ENCODE results near the gene ADAM17. TPM values are rescaled to one million over a fixed set of nuclear protein-coding genes. Genes with fewer than 3 reads are reported as not detected.

Gene ADAM17
- total RNA-seq, result 40.6 TPM

DNA sequence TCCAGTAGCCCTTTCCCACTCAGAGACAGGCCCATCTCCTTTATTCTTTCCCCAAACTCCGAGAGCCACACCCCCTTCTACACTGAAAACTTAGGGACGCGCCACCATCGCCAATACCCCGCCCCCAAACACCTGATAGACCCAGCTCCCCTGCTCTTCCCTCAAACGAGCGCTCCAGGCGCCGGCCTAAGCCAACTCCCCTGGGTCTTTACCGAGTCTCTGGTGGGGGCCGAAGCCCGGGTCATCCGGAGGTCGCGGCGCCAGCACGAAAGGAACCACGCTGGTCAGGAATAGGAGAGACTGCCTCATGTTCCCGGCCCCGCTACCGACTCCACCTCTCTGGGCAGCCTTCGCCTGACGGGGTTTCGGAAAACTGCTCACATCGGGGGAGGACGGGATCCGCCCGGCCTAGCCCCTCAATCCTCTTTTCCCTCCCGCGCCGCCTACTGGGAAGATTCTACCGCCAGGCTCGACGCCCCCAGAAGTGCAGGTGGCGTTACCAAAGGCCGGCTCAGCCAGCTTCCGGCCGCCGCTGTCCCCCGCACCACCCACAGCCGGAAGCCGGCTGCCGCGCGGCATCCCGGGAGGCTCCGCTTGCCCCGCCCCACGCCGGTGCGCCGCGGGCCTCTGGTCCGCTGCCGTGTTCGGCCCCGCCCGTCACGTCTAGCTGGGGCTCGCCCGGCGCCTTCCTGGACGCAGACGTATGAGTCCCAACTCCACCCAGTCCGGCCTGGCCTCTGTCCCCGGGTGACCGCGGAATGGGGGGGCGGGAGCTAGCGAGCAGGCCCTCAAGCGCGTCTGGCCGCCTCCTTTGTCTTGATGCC is at the start of gene ADAM17:
Gene ADAM17 (minus strand): TSS at position 534 of the 824 bp plus-strand sequence. CDS start 225 bp downstream, at position 309.

DNA sequence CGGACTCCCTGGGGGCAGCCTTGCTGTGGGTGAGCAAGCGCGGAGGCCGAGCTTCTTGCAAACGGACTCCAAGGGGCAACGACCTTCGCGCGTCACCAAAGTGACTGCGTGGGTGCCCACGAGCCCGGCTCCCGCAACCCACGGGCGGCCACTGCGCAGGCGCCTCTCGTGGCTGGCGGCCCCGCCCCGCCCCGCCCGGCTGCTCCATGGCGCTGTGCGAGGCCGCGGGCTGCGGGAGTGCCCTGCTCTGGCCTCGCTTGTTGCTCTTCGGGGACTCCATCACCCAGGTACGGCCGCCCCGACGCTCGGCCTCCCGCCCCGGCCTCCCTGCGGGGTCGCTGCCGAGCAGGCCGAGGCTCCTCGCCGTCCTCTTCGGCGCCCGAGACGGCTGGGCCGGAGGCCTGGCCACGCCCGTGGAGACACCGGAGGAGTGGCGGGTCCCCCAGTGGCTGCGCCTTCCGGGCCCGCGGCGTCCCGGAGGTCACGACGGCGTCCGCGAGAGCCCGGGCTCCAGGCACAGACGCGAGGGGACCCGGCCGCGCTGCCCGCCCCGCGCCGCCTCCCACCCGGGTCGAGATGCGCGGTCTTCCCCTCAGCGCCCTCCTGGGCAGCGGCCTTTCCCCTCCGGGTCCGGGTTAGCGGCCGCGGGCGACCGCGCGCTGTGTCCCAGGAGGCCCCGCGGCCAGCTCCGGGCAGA is 81.1 kb downstream of the ADAM17 start, which contains the start of gene IAH1:
Gene IAH1 (plus strand): TSS at position 191 of the 697 bp plus-strand sequence. CDS start 16 bp downstream, at position 207.

Other genes with a start within 250 kb of the ADAM17 start
- 60.0 TPM for gene ITGB1BP1, start 132.3 kb downstream of the ADAM17 start, total RNA-seq
- 33.7 TPM for gene CPSF3, start 132.2 kb downstream of the ADAM17 start, total RNA-seq
- 56.5 TPM for gene IAH1, start 81.3 kb downstream of the ADAM17 start, total RNA-seq
- gene YWHAQ, start 75.2 kb upstream of the ADAM17 start, total RNA-seq, result 830 TPM